Measurements from ENCODE around the gene IMPA2.

IMPA2 gene

DNA sequence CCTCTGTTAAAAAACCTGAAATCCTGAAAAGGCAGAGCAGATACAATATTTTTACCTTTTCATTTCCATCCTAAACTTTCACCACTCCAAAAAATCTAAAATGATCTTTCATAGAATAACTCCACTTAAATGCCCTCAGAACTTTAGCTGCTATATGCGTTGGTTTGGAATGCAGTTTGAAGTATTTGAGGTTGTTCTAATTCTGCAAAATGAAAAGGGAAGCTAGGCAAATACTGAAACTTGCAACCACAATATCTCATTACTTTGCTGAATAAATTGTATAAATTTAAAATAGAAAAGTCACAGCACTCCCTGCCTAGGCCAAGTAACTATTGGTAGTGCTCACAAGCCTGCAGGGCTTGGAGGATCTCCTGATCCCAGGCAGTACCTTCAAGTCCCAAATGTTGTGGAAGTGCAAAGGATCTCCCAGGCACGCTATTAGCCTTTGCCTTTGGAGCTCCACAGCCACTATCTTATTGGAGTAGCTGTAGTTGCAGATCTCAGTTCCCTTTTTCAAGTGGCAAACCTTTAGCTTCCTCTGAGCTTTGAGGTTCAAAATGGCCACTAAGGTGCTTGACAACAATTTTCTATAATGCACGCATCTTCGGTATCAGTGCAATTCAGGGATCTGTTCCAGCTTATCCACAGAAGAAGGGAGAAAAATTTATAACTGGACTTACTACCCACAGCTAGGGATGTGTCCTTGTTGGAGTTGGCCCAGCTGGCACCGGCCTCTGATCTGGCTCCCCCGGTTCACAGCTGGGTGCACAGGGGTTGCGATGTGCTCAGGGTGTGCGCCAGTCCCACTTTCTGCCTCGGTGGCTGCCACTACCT lies 68.9 kb downstream of the IMPA2 start:
- peak overlapping the region in 1 of 7 experiments; percentile 22 for H3K4me3 ChIP-seq (ENCODE audit: control insufficient read depth in 1 of 7, extremely low read depth in 1 of 7, insufficient read depth in 4 of 7, low read depth in 2 of 7, low read length in 6 of 7)
- H3K4me1 ChIP-seq (ENCODE audit: control extremely low read depth in 1 of 4, control insufficient read depth in 4 of 4, insufficient read depth in 4 of 4, low read length in 3 of 4): peaks cover 2 to 28% (median 14%) of the 10 kb centered on the region in 4 experiments
- H3K27ac ChIP-seq (ENCODE audit: insufficient read depth in 1 of 2, low read depth in 1 of 2, low read length in 2 of 2, poor library complexity in 1 of 2, severe bottlenecking in 2 of 2): no peak overlapping the region
- DNase-seq: peak in 2 of 3 donors; percentile 42 to 57
- 81% methylated on average over 5 of the region's 9 CpGs for WGBS (ENCODE audit: insufficient coverage)
- no peaks in the 10 kb centered on the region for H3K27me3 ChIP-seq (replicated peaks in 2 of 5; ENCODE audit: control insufficient read depth in 4 of 5, insufficient read depth in 5 of 5, low read length in 4 of 5)
- H3K9me3 ChIP-seq (ENCODE audit: control extremely low read depth in 1 of 5, control insufficient read depth in 4 of 5, insufficient read depth in 2 of 5, low read depth in 1 of 5, low read length in 4 of 5): no peaks in the 10 kb centered on the region
- CTCF ChIA-PET: interaction anchor here (0.7 to 2.7 kb wide), 5 partner anchors 9 to 111 kb away, joined by 3 to 9 read pairs (median 4); no protein-coding TSS in a partner anchor
- no peaks in the 10 kb centered on the region for H3K36me3 ChIP-seq (ENCODE audit: control insufficient read depth in 4 of 4, insufficient read depth in 4 of 4, low read length in 3 of 4)
- POLR2A ChIA-PET: no interaction called here

DNA sequence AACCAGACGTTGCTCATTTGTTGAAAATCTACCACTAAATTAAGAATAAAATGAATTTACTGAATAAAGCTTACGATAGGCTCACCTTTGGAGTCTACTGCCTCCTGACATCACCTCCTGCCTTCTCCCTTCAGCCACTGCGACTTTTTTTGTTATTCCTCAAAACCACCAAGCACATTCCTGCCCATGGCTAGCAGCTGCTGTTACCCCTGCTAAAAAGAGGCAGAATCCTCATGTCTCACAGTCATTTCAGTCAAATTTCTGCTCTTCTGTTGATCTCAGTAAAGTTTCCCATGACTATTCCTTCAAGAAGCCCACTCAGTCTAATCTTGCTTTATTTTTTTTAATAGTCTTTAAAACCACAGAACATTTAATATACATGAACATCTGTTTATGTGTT lies 71.6 kb downstream of the IMPA2 start:
- DNase-seq: no peak
- Histone ChIP-seq H3K9me3 (ENCODE audit: control extremely low read depth in 1 of 5, control insufficient read depth in 4 of 5, insufficient read depth in 2 of 5, low read depth in 1 of 5, low read length in 4 of 5) (no peaks in the 10 kb centered on the region), H3K4me1 (ENCODE audit: control extremely low read depth in 1 of 4, control insufficient read depth in 4 of 4, insufficient read depth in 4 of 4, low read length in 3 of 4) (peaks cover 3 to 35% (median 19%) of the 10 kb centered on the region in 4 experiments), H3K36me3 (ENCODE audit: control insufficient read depth in 4 of 4, insufficient read depth in 4 of 4, low read length in 3 of 4) (no peaks in the 10 kb centered on the region), H3K27ac (ENCODE audit: insufficient read depth in 1 of 2, low read depth in 1 of 2, low read length in 2 of 2, poor library complexity in 1 of 2, severe bottlenecking in 2 of 2) (no peak overlapping the region), H3K27me3 (replicated peaks in 2 of 5; ENCODE audit: control insufficient read depth in 4 of 5, insufficient read depth in 5 of 5, low read length in 4 of 5) (no peaks in the 10 kb centered on the region), H3K4me3 (ENCODE audit: control insufficient read depth in 1 of 7, extremely low read depth in 1 of 7, insufficient read depth in 4 of 7, low read depth in 2 of 7, low read length in 6 of 7) (no peak overlapping the region)
- ChIA-PET POLR2A (no interaction called here), CTCF (interaction anchor here (1.4 to 1.7 kb wide), 2 partner anchors 16 to 23 kb away, joined by 3 to 4 read pairs; no protein-coding TSS in a partner anchor)
- 94% methylated on average over 2 of the region's 3 CpGs for WGBS (ENCODE audit: insufficient coverage)

DNA sequence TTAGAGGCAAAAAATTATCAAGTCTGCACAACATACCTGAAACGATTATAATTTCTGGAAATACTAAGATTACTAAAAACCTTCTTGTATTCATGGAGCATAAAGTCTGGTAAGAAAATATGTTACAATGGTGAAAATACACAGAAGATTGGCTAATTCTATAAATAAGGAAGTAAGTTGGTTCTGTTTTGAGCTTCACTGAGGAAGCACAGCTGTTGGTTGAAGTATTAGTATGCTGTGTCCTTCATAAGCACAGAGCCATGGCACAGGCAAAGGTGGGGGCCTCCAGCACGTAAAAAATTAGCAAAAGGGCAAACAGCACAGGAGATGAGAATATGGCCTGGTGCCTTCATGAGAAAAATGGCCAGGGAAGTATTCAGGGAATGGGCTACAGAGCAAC lies 72.0 kb downstream of the IMPA2 start:
- CTCF ChIA-PET: interaction anchor here (1.4 to 1.7 kb wide), 2 partner anchors 16 to 22 kb away, joined by 3 to 4 read pairs; no protein-coding TSS in a partner anchor
- POLR2A ChIA-PET: no interaction called here
- Histone ChIP-seq H3K27ac (ENCODE audit: insufficient read depth in 1 of 2, low read depth in 1 of 2, low read length in 2 of 2, poor library complexity in 1 of 2, severe bottlenecking in 2 of 2) (no peak overlapping the region), H3K4me3 (ENCODE audit: control insufficient read depth in 1 of 7, extremely low read depth in 1 of 7, insufficient read depth in 4 of 7, low read depth in 2 of 7, low read length in 6 of 7) (no peak overlapping the region), H3K4me1 (ENCODE audit: control extremely low read depth in 1 of 4, control insufficient read depth in 4 of 4, insufficient read depth in 4 of 4, low read length in 3 of 4) (peaks cover 3 to 35% (median 18%) of the 10 kb centered on the region in 4 experiments), H3K27me3 (replicated peaks in 2 of 5; ENCODE audit: control insufficient read depth in 4 of 5, insufficient read depth in 5 of 5, low read length in 4 of 5) (no peaks in the 10 kb centered on the region), H3K9me3 (ENCODE audit: control extremely low read depth in 1 of 5, control insufficient read depth in 4 of 5, insufficient read depth in 2 of 5, low read depth in 1 of 5, low read length in 4 of 5) (no peaks in the 10 kb centered on the region), H3K36me3 (ENCODE audit: control insufficient read depth in 4 of 4, insufficient read depth in 4 of 4, low read length in 3 of 4) (no peaks in the 10 kb centered on the region)
- 0% methylated on average over 1 of the region's 2 CpGs for WGBS (ENCODE audit: insufficient coverage)
- DNase-seq: peak in 2 of 3 donors; percentile 48 to 71

DNA sequence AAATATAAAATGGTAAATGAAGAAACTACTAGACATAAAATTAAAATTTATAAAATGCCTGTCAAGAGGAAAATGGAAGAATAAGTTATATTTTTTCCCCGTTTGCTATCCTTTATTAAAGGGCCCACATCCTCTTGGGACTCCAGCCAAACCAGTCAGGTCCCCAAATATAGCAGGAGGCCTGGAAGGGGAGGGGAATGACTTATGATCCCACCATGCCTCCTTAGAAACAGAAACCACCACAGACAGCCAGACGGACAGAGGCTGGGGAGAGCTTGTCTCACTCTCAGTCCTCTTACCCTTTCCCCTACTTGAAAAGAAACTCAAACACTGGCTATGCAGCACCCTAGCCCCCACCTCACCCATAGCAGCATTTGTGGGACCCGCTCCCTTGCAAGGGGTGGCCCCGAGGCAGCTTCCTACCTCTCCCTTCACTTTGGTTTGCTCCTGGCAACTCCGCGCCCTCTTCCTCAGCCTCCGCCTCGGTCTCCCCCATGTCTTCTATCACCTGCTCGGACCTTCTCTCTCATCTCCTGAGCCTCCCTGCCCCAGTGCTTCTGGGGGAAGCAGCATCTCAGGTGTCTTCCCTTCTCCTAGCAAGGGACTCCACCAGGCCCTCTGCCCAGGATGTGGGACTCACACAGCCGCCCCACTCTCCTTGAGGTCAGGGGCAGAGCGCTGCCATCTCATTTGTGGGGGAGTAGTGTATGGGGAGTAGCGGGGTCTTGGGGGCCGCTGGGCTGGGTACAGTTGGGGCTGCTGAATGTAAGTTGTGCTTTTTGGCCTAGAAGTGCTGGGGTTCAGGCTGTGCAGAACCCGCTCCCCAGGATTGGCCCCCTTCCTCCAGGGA lies 75.0 kb downstream of the IMPA2 start:
- H3K9me3 ChIP-seq (ENCODE audit: control extremely low read depth in 1 of 5, control insufficient read depth in 4 of 5, insufficient read depth in 2 of 5, low read depth in 1 of 5, low read length in 4 of 5): no peaks in the 10 kb centered on the region
- no peak overlapping the region for H3K27ac ChIP-seq (ENCODE audit: insufficient read depth in 1 of 2, low read depth in 1 of 2, low read length in 2 of 2, poor library complexity in 1 of 2, severe bottlenecking in 2 of 2)
- peak overlapping the region in 2 of 7 experiments; percentile 22 to 58 for H3K4me3 ChIP-seq (ENCODE audit: control insufficient read depth in 1 of 7, extremely low read depth in 1 of 7, insufficient read depth in 4 of 7, low read depth in 2 of 7, low read length in 6 of 7)
- peak in 2 of 3 donors; percentile 13 to 31 for DNase-seq
- H3K4me1 ChIP-seq (ENCODE audit: control extremely low read depth in 1 of 4, control insufficient read depth in 4 of 4, insufficient read depth in 4 of 4, low read length in 3 of 4): peaks cover 0 to 17% (median 7%) of the 10 kb centered on the region in 4 experiments
- 32% methylated on average over 8 of the region's 14 CpGs for WGBS (ENCODE audit: insufficient coverage)
- ChIA-PET POLR2A (no interaction called here), CTCF (interaction anchor here (0.6 kb wide), 1 partner anchor 324 kb away, joined by 3 read pairs; no protein-coding TSS in a partner anchor)
- no peaks in the 10 kb centered on the region for H3K27me3 ChIP-seq (replicated peaks in 2 of 5; ENCODE audit: control insufficient read depth in 4 of 5, insufficient read depth in 5 of 5, low read length in 4 of 5)
- H3K36me3 ChIP-seq (ENCODE audit: control insufficient read depth in 4 of 4, insufficient read depth in 4 of 4, low read length in 3 of 4): no peaks in the 10 kb centered on the region

DNA sequence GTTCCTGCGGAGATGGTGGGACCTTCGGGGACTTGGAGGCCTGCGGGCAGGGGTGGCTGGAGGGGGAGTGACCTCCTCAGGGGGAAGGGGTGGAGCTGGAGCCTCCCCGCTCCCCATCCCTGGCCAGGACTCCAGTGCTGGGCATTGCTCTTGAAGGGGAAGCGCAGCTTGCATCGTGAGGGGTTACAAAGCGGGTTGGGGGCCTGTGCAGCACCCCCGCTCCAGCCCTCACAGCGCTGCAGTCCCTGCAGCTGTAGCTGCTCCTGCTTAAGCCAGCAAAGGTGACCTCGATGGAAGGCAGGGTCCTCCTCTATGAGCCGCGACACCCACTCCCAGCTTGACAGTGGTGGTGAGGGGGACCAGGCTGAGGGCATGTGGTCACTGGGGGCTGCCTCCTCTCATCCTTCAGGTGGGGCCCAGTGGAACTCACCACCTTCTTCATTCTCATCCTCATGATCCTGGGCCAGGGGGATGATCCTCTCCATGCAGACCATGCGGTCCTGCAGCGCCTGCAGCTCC lies 75.6 kb downstream of the IMPA2 start:
- Histone ChIP-seq H3K4me3 (ENCODE audit: control insufficient read depth in 1 of 7, extremely low read depth in 1 of 7, insufficient read depth in 4 of 7, low read depth in 2 of 7, low read length in 6 of 7) (no peak overlapping the region), H3K9me3 (ENCODE audit: control extremely low read depth in 1 of 5, control insufficient read depth in 4 of 5, insufficient read depth in 2 of 5, low read depth in 1 of 5, low read length in 4 of 5) (no peaks in the 10 kb centered on the region), H3K4me1 (ENCODE audit: control extremely low read depth in 1 of 4, control insufficient read depth in 4 of 4, insufficient read depth in 4 of 4, low read length in 3 of 4) (peaks cover 0 to 17% (median 7%) of the 10 kb centered on the region in 4 experiments), H3K36me3 (ENCODE audit: control insufficient read depth in 4 of 4, insufficient read depth in 4 of 4, low read length in 3 of 4) (no peaks in the 10 kb centered on the region), H3K27ac (ENCODE audit: insufficient read depth in 1 of 2, low read depth in 1 of 2, low read length in 2 of 2, poor library complexity in 1 of 2, severe bottlenecking in 2 of 2) (no peak overlapping the region), H3K27me3 (replicated peaks in 2 of 5; ENCODE audit: control insufficient read depth in 4 of 5, insufficient read depth in 5 of 5, low read length in 4 of 5) (no peaks in the 10 kb centered on the region)
- no peak for DNase-seq
- CTCF ChIA-PET: interaction anchor here (0.6 kb wide), 1 partner anchor 325 kb away, joined by 3 read pairs; no protein-coding TSS in a partner anchor
- WGBS (ENCODE audit: insufficient coverage): 72% methylated on average over 11 of the region's 14 CpGs
- POLR2A ChIA-PET: no interaction called here

DNA sequence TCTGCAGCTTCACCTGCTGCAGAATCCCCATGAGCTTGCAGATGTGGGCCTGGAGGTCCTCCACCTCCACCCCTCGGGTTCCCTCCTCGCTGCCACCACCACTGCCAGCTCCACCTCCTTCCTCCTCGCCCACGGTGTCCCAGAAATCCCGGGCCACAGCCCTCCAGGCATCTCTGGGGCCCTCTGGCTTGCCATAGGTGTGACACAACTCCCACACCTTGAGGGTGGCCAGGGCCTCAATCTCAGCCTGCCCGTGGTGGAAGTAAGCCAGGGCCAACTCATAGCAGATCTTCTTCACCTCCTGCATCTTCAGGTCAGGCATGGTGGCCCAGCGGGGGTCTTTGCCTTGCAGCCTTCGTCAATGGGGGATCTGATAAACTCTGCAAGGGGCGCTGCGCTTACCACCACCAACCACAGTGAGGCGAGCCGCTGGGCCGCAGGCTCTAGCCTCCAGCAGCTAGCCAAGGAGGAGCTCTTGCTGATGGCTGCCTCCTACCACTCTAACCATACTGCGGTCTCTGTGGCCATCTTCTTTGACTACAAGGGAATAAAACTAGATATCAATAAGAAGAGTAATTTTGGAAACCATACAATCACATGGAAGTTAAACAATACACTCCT lies 76.2 kb downstream of the IMPA2 start:
- Histone ChIP-seq H3K9me3 (ENCODE audit: control extremely low read depth in 1 of 5, control insufficient read depth in 4 of 5, insufficient read depth in 2 of 5, low read depth in 1 of 5, low read length in 4 of 5) (no peaks in the 10 kb centered on the region), H3K36me3 (ENCODE audit: control insufficient read depth in 4 of 4, insufficient read depth in 4 of 4, low read length in 3 of 4) (no peaks in the 10 kb centered on the region), H3K27me3 (replicated peaks in 2 of 5; ENCODE audit: control insufficient read depth in 4 of 5, insufficient read depth in 5 of 5, low read length in 4 of 5) (no peaks in the 10 kb centered on the region), H3K4me1 (ENCODE audit: control extremely low read depth in 1 of 4, control insufficient read depth in 4 of 4, insufficient read depth in 4 of 4, low read length in 3 of 4) (peaks cover 0 to 17% (median 7%) of the 10 kb centered on the region in 4 experiments), H3K4me3 (ENCODE audit: control insufficient read depth in 1 of 7, extremely low read depth in 1 of 7, insufficient read depth in 4 of 7, low read depth in 2 of 7, low read length in 6 of 7) (no peak overlapping the region), H3K27ac (ENCODE audit: insufficient read depth in 1 of 2, low read depth in 1 of 2, low read length in 2 of 2, poor library complexity in 1 of 2, severe bottlenecking in 2 of 2) (no peak overlapping the region)
- 88% methylated on average over 12 of the region's 14 CpGs for WGBS (ENCODE audit: insufficient coverage)
- POLR2A ChIA-PET: no interaction called here
- no peak for DNase-seq
- CTCF ChIA-PET: no interaction called here

Data from common myeloid progenitor, CD34-positive (primary cell).